H9 (cell line): ENCODE results near the gene NANOS1. TPM values are rescaled to one million over a fixed set of nuclear protein-coding genes. Genes with fewer than 3 reads are reported as not detected.

ENCODE experiments used
- DNase-seq: peaks from one replicate; pipeline ENCODE4 v3.0.0-alpha.2; 2017
- H2AFZ ChIP-seq: one replicate; pipeline ENCODE4 v1.6.1; 2013; ENCODE audit warnings: mild to moderate bottlenecking, low read length, control low read depth, moderate library complexity
- H2AK5ac ChIP-seq: 2 replicates; pipeline ENCODE4 v1.6.1; 2013; ENCODE audit warnings: low read length, control low read depth, mixed read lengths; ENCODE audit not compliant: insufficient read length
- H2BK120ac ChIP-seq: one replicate; pipeline ENCODE4 v1.6.1; 2013; ENCODE audit warnings: low read depth, mild to moderate bottlenecking, low read length, control low read depth, inconsistent platforms; ENCODE audit not compliant: poor library complexity, severe bottlenecking
- H2BK12ac ChIP-seq: 2 replicates; pipeline ENCODE4 v1.6.1; 2013; ENCODE audit warnings: low read length, control low read depth, mixed read lengths, low read depth; ENCODE audit not compliant: insufficient read length
- H2BK15ac ChIP-seq: 2 replicates; pipeline ENCODE4 v1.6.1; 2013; ENCODE audit warnings: low read depth, low read length, control low read depth
- H2BK20ac ChIP-seq: one replicate; pipeline ENCODE4 v1.6.1; 2013; ENCODE audit warnings: low read depth, mild to moderate bottlenecking, low read length, control low read depth, inconsistent platforms; ENCODE audit not compliant: poor library complexity, severe bottlenecking
- H2BK5ac ChIP-seq: 2 replicates; pipeline ENCODE4 v1.6.1; 2013; ENCODE audit warnings: low read length, control low read depth, mixed read lengths; ENCODE audit not compliant: insufficient read length
- H3K14ac ChIP-seq: 2 replicates; pipeline ENCODE4 v1.6.1; 2013; ENCODE audit warnings: low read length, control low read depth; ENCODE audit not compliant: insufficient read depth
- H3K18ac ChIP-seq: 2 replicates; pipeline ENCODE4 v1.6.1; 2013; ENCODE audit warnings: low read depth, mild to moderate bottlenecking, mixed read lengths, low read length, control low read depth; ENCODE audit not compliant: insufficient read length
- H3K23ac ChIP-seq: 2 replicates; pipeline ENCODE4 v1.6.1; 2013; ENCODE audit warnings: low read length, control low read depth, mixed read lengths, low read depth; ENCODE audit not compliant: insufficient read length
- H3K23me2 ChIP-seq: 2 replicates; pipeline ENCODE4 v1.6.1; 2013; ENCODE audit warnings: low read depth, mild to moderate bottlenecking, mixed read lengths, low read length, control low read depth; ENCODE audit not compliant: insufficient read length, poor library complexity, severe bottlenecking
- H3K27ac ChIP-seq: 2 replicates; pipeline ENCODE4 v1.5.1; 2013; ENCODE audit warnings: low read length, control low read depth, mixed read lengths, low read depth; ENCODE audit not compliant: insufficient read length
- H3K27me3 ChIP-seq: 2 replicates; pipeline ENCODE4 v1.6.1; 2013; ENCODE audit warnings: low read length, control low read depth, inconsistent platforms; ENCODE audit not compliant: insufficient read depth
- H3K4ac ChIP-seq: 2 replicates; pipeline ENCODE4 v1.6.1; 2013; ENCODE audit warnings: low read depth, mild to moderate bottlenecking, control low read depth, inconsistent platforms, low read length, moderate library complexity
- H3K4me1 ChIP-seq: 2 replicates; pipeline ENCODE4 v1.6.1; 2013; ENCODE audit warnings: low read length, control low read depth, inconsistent platforms; ENCODE audit not compliant: insufficient read depth
- H3K4me2 ChIP-seq: 2 replicates; pipeline ENCODE4 v1.6.1; 2013; ENCODE audit warnings: low read length, control low read depth, mixed read lengths; ENCODE audit not compliant: insufficient read length, insufficient read depth
- H3K56ac ChIP-seq: 2 replicates; pipeline ENCODE4 v1.6.1; 2013; ENCODE audit warnings: low read depth, mild to moderate bottlenecking, mixed read lengths, low read length, control low read depth; ENCODE audit not compliant: insufficient read length
- H3K79me1 ChIP-seq: 2 replicates; pipeline ENCODE4 v1.6.1; 2013; ENCODE audit warnings: low read depth, mild to moderate bottlenecking, moderate library complexity, low read length, control low read depth, inconsistent platforms; ENCODE audit not compliant: insufficient read depth, poor library complexity, severe bottlenecking
- H3K79me2 ChIP-seq: 2 replicates; pipeline ENCODE4 v1.6.1; 2013; ENCODE audit warnings: low read length, control low read depth, inconsistent platforms; ENCODE audit not compliant: insufficient read depth
- H3K9ac ChIP-seq: 2 replicates; pipeline ENCODE4 v1.6.1; 2013; ENCODE audit warnings: low read length, control low read depth, mixed read lengths; ENCODE audit not compliant: insufficient read length; ENCODE audit errors: extremely low read depth
- H3K9me3 ChIP-seq: one replicate; pipeline ENCODE4 v1.6.1; 2013; ENCODE audit warnings: low read depth, low read length, inconsistent platforms; ENCODE audit not compliant: control insufficient read depth
- H3T11ph ChIP-seq: one replicate; pipeline ENCODE4 v1.6.1; 2013; ENCODE audit warnings: mild to moderate bottlenecking, low read length, control low read depth, inconsistent platforms
- H4K20me1 ChIP-seq: one replicate; pipeline ENCODE4 v1.6.1; 2013; ENCODE audit not compliant: control insufficient read depth, insufficient read length, insufficient read depth
- H4K5ac ChIP-seq: 2 replicates; pipeline ENCODE4 v1.6.1; 2013; ENCODE audit warnings: low read depth, mild to moderate bottlenecking, mixed read lengths, low read length, control low read depth; ENCODE audit not compliant: insufficient read length
- H4K8ac ChIP-seq: replicated peaks from 2 replicates; pipeline ENCODE4 v1.6.1; 2013; ENCODE audit warnings: low read length, control low read depth, mixed read lengths, low read depth; ENCODE audit not compliant: insufficient read length
- H4K91ac ChIP-seq: 2 replicates; pipeline ENCODE4 v1.6.1; 2013; ENCODE audit warnings: low read depth, mild to moderate bottlenecking, moderate library complexity, mixed read lengths, low read length, control low read depth; ENCODE audit not compliant: insufficient read length
- H3K27ac Mint-ChIP-seq, 3 experiments: 2 replicates in 2 of 3; 3 replicates in 1 of 3; pipeline ENCODE4 v1.8.0; 2020 to 2021; ENCODE audit warnings: mixed read lengths in 3 of 3, mild to moderate bottlenecking in 1 of 3, moderate library complexity in 1 of 3
- H3K27me3 Mint-ChIP-seq: 2 replicates; pipeline ENCODE4 v1.8.0; 2021; ENCODE audit warnings: low read depth, mild to moderate bottlenecking, moderate library complexity, mixed read lengths
- H3K36me3 Mint-ChIP-seq, 3 experiments: 2 replicates in 2 of 3; 3 replicates in 1 of 3; pipeline ENCODE4 v1.8.0; 2020 to 2021; ENCODE audit warnings: low read depth in 3 of 3, mixed read lengths in 3 of 3; ENCODE audit not compliant: insufficient read depth in 1 of 3
- H3K4me1 Mint-ChIP-seq, 2 experiments: 2 replicates each; pipeline ENCODE4 v1.8.0; 2020; ENCODE audit warnings: mixed read lengths in 2 of 2
- H3K4me3 Mint-ChIP-seq, 2 experiments: 2 replicates in 1 of 2; 3 replicates in 1 of 2; pipeline ENCODE4 v1.8.0; 2020 to 2021; ENCODE audit warnings: mild to moderate bottlenecking in 2 of 2, mixed read lengths in 2 of 2, moderate library complexity in 1 of 2
- H3K9me3 Mint-ChIP-seq, 2 experiments: 2 replicates in 1 of 2; 3 replicates in 1 of 2; pipeline ENCODE4 v1.8.0; 2020; ENCODE audit warnings: mild to moderate bottlenecking in 2 of 2, mixed read lengths in 2 of 2, moderate library complexity in 1 of 2
- WGBS: extraction: QIAGEN DNeasy Blood & Tissue Kit; methylation state at CpG from one replicate; pipeline ENCODE4 v1.1.7; 2013; ENCODE audit warnings: missing lambda C conversion rate, low lambda C conversion rate, mixed read lengths; ENCODE audit not compliant: insufficient read length; ENCODE audit errors: extremely low coverage; 5-methylcytosine and 5-hydroxymethylcytosine counted together
- total RNA-seq: library from RNA; stranded (reverse); gene quantifications from 2 replicates; pipeline ENCODE4 v1.2.1, GENCODE V29; 2021
- TF ChIP-seq, protein P1 (sequence below): fragments of 200-600 bp; sonication (generic); conservative IDR thresholded peaks from 3 replicates; pipeline ENCODE4 v1.8.0; 2021; ENCODE audit warnings: antibody characterized with exemption, mild to moderate bottlenecking

NANOS1 gene
- total RNA-seq, 1 experiment from 2014 or later, result 4.5 TPM

DNA sequence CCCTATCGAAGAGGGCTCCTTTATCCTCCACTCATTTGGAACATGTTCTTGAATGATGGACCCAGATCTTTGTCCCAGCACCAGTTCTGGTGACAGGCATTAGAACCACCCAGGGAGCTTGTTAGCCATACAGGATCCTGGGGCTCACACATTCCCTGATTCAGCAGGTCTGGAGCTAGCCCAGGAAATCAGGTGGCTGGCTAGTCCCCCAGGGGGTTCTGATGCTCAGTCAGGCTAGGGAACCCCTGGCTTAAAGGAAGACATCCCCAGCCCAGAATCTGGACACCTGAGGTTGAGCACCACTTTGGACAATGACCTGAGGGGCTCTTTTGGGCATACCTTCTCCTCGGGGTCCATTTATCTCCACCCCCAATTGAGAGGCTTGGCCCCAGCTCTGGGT lies 37.0 kb upstream of the NANOS1 start:
- Mint-ChIP-seq H3K4me3 (no peak overlapping the region), H3K27ac (no peak overlapping the region), H3K4me1 (peaks cover 6 to 7% of the 10 kb centered on the region in 2 experiments; a peak in 3 of 4 replicates), H3K27me3 (peaks cover 8% of the 10 kb centered on the region; the same call in 1 of the 2 replicates), H3K36me3 (peaks cover 0 to 2% (median 0%) of the 10 kb centered on the region in 3 experiments; a peak in 1 of 7 replicates), H3K9me3 (peaks cover 3% of the 10 kb centered on the region in 2 experiments; a peak in 4 of 5 replicates)
- Histone ChIP-seq H3K56ac (no peak overlapping the region), H2BK120ac (no peak overlapping the region), H3K27ac (no peak overlapping the region), H3K14ac (no peak overlapping the region), H3K23ac (no peak overlapping the region), H3K9ac (no peak overlapping the region), H3K23me2 (no peaks in the 10 kb centered on the region), H3T11ph (no peak overlapping the region), H3K4ac (no peak overlapping the region), H3K18ac (no peak overlapping the region), H4K91ac (no peak overlapping the region), H4K8ac (no peak overlapping the region), H3K9me3 (no peaks in the 10 kb centered on the region), H3K4me2 (no peak overlapping the region), H2BK15ac (no peak overlapping the region), H3K27me3 (no peaks in the 10 kb centered on the region), H2BK20ac (no peak overlapping the region), H3K79me1 (no peaks in the 10 kb centered on the region), H3K4me1 (no peaks in the 10 kb centered on the region), H2AK5ac (no peak overlapping the region), H2AFZ (no peak overlapping the region), H4K20me1 (no peaks in the 10 kb centered on the region), H3K79me2 (no peaks in the 10 kb centered on the region), H2BK5ac (no peak overlapping the region), H4K5ac (no peak overlapping the region), H2BK12ac (no peak overlapping the region)
- no peak for DNase-seq
- TF ChIP-seq, protein P1, sequence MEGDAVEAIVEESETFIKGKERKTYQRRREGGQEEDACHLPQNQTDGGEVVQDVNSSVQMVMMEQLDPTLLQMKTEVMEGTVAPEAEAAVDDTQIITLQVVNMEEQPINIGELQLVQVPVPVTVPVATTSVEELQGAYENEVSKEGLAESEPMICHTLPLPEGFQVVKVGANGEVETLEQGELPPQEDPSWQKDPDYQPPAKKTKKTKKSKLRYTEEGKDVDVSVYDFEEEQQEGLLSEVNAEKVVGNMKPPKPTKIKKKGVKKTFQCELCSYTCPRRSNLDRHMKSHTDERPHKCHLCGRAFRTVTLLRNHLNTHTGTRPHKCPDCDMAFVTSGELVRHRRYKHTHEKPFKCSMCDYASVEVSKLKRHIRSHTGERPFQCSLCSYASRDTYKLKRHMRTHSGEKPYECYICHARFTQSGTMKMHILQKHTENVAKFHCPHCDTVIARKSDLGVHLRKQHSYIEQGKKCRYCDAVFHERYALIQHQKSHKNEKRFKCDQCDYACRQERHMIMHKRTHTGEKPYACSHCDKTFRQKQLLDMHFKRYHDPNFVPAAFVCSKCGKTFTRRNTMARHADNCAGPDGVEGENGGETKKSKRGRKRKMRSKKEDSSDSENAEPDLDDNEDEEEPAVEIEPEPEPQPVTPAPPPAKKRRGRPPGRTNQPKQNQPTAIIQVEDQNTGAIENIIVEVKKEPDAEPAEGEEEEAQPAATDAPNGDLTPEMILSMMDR, result no peak
- WGBS, result no CpG with 5 or more reads among the region's 2 CpGs
